Measurements from ENCODE around the gene DVL1.

DNA sequence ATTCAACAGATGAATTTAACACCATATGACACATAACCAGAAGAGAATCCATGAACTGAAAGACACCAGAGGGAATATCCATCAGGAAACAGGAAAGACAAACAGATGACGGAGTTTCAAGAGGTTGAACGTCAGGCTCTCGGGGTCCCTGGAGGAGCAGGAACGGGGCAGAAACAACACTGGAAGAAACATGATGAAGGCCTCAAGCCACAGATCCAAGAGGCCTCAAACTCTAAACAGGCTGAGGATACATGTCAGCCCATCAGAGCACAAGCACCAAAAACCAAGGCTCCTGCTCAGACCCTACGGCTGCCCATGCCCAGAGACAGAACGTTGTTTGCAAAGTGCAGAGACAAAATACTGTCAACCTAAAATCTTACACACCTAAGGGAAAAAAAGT lies 31.8 kb downstream of the DVL1 start:
- TF ChIP-seq POLR2A (IDR thresholded peaks at IDR 0.05) = no peak
- TF ChIP-seq, protein P1, sequence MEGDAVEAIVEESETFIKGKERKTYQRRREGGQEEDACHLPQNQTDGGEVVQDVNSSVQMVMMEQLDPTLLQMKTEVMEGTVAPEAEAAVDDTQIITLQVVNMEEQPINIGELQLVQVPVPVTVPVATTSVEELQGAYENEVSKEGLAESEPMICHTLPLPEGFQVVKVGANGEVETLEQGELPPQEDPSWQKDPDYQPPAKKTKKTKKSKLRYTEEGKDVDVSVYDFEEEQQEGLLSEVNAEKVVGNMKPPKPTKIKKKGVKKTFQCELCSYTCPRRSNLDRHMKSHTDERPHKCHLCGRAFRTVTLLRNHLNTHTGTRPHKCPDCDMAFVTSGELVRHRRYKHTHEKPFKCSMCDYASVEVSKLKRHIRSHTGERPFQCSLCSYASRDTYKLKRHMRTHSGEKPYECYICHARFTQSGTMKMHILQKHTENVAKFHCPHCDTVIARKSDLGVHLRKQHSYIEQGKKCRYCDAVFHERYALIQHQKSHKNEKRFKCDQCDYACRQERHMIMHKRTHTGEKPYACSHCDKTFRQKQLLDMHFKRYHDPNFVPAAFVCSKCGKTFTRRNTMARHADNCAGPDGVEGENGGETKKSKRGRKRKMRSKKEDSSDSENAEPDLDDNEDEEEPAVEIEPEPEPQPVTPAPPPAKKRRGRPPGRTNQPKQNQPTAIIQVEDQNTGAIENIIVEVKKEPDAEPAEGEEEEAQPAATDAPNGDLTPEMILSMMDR (IDR thresholded peaks at IDR 0.05) = no peak
- no peak for TF ChIP-seq EP300 (IDR thresholded peaks at IDR 0.05)
